HEK293 (cell line): ENCODE measurements around the gene ISOC1.

ENCODE experiments used
- CTCF ChIA-PET: fragments of 350-600 bp; formaldehyde crosslinking; extraction: SDS; loops from one replicate; lab custom pipeline; 2021; ENCODE audit warnings: antibody characterized with exemption; lab: Yijun Ruan, JAX
- POLR2A ChIA-PET: fragments of 300-600 bp; formaldehyde crosslinking; extraction: SDS; loops from one replicate; lab custom pipeline; 2020; ENCODE audit warnings: antibody characterized with exemption, inconsistent platforms; lab: Yijun Ruan, JAX
- H3K27ac ChIP-seq: fragments of 200-500 bp; sonication (Bioruptor generic); 2 replicates; pipeline ENCODE4 v1.5.1; 2014; ENCODE audit warnings: low read depth, low read length, control low read depth, inconsistent platforms; ENCODE audit errors: extremely low read depth
- H3K36me3 ChIP-seq, 2 experiments: fragments of 200-500 bp in 1 of 2; sonication (Bioruptor generic) in 1 of 2; 1 replicate in 1 of 2; 2 replicates in 1 of 2; pipeline ENCODE4 v1.5.1; 2014 to 2017; ENCODE audit warnings: inconsistent platforms in 2 of 2, low read length in 2 of 2; ENCODE audit not compliant: control insufficient read depth in 2 of 2, insufficient read depth in 1 of 2
- H3K4me1 ChIP-seq: fragments of 200-500 bp; sonication (Bioruptor generic); 2 replicates; pipeline ENCODE4 v1.5.1; 2014; ENCODE audit warnings: mild to moderate bottlenecking, low read length, inconsistent platforms; ENCODE audit not compliant: control insufficient read depth, insufficient read depth
- H3K4me3 ChIP-seq: 2 replicates; pipeline ENCODE4 v1.5.1; 2011; ENCODE audit warnings: low read depth, mild to moderate bottlenecking, control low read depth, low read length, moderate library complexity
- H3K9me3 ChIP-seq: fragments of 200-500 bp; sonication (Bioruptor generic); 2 replicates; pipeline ENCODE4 v1.5.1; 2014; ENCODE audit warnings: low read depth, low read length, inconsistent platforms; ENCODE audit not compliant: control insufficient read depth, insufficient read depth
- KLF1 ChIP-seq: fragments of 450-650 bp; formaldehyde crosslinking; IDR thresholded peaks from 2 replicates; pipeline ENCODE4 v1.5.1; 2016; ENCODE audit warnings: missing biosample characterization, missing genetic modification characterization
- KLF10 ChIP-seq: fragments of 450-650 bp; IDR thresholded peaks from 2 replicates; pipeline ENCODE4 v1.5.1; 2018; ENCODE audit warnings: missing biosample characterization, mild to moderate bottlenecking, missing genetic modification characterization
- PRDM6 ChIP-seq: fragments of 450-650 bp; formaldehyde crosslinking; IDR thresholded peaks from 2 replicates; pipeline ENCODE4 v1.5.1; 2017; ENCODE audit warnings: missing biosample characterization, missing genetic modification characterization
- REST ChIP-seq: fragments of 450-650 bp; formaldehyde crosslinking; IDR thresholded peaks from 2 replicates; pipeline ENCODE4 v1.5.1; 2016; ENCODE audit warnings: missing biosample characterization, missing genetic modification characterization
- SCRT1 ChIP-seq: fragments of 450-650 bp; formaldehyde crosslinking; IDR thresholded peaks from 2 replicates; pipeline ENCODE4 v1.5.1; 2016; ENCODE audit warnings: missing biosample characterization, missing genetic modification characterization, borderline replicate concordance
- TSHZ1 ChIP-seq: fragments of 450-650 bp; formaldehyde crosslinking; IDR thresholded peaks from 2 replicates; pipeline ENCODE4 v1.5.1; 2016; ENCODE audit warnings: missing biosample characterization, missing genetic modification characterization, borderline replicate concordance
- ZBTB21 ChIP-seq: fragments of 450-650 bp; formaldehyde crosslinking; IDR thresholded peaks from 2 replicates; pipeline ENCODE4 v1.5.1; 2017; ENCODE audit warnings: missing biosample characterization, missing genetic modification characterization
- ZBTB49 ChIP-seq: fragments of 450-650 bp; formaldehyde crosslinking; IDR thresholded peaks from 2 replicates; pipeline ENCODE4 v1.5.1; 2016; ENCODE audit warnings: missing biosample characterization, missing genetic modification characterization, low read depth
- ZBTB8A ChIP-seq: fragments of 450-650 bp; formaldehyde crosslinking; IDR thresholded peaks from 2 replicates; pipeline ENCODE4 v1.5.1; 2016; ENCODE audit warnings: missing biosample characterization, missing genetic modification characterization
- ZNF112 ChIP-seq: fragments of 450-650 bp; formaldehyde crosslinking; IDR thresholded peaks from 2 replicates; pipeline ENCODE4 v1.5.0; 2017; ENCODE audit warnings: missing biosample characterization, missing genetic modification characterization
- ZNF146 ChIP-seq: fragments of 450-650 bp; formaldehyde crosslinking; IDR thresholded peaks from 2 replicates; pipeline ENCODE4 v1.5.1; 2016; ENCODE audit warnings: missing biosample characterization, missing genetic modification characterization
- ZNF223 ChIP-seq: fragments of 450-650 bp; formaldehyde crosslinking; IDR thresholded peaks from 2 replicates; pipeline ENCODE4 v1.5.1; 2016; ENCODE audit warnings: missing biosample characterization, missing genetic modification characterization
- ZNF24 ChIP-seq: fragments of 450-650 bp; formaldehyde crosslinking; IDR thresholded peaks from 2 replicates; pipeline ENCODE4 v1.5.1; 2016; ENCODE audit warnings: missing biosample characterization, missing genetic modification characterization
- ZNF248 ChIP-seq: fragments of 450-650 bp; formaldehyde crosslinking; IDR thresholded peaks from 2 replicates; pipeline ENCODE4 v1.5.1; 2017; ENCODE audit warnings: missing biosample characterization, missing genetic modification characterization
- ZNF354C ChIP-seq: fragments of 450-650 bp; formaldehyde crosslinking; IDR thresholded peaks from 2 replicates; pipeline ENCODE4 v1.5.1; 2016; ENCODE audit warnings: missing biosample characterization, missing genetic modification characterization, low read depth, borderline replicate concordance
- ZNF473 ChIP-seq: fragments of 450-650 bp; formaldehyde crosslinking; IDR thresholded peaks from 2 replicates; pipeline ENCODE4 v1.5.1; 2017; ENCODE audit warnings: missing biosample characterization, missing genetic modification characterization
- ZNF501 ChIP-seq: fragments of 450-650 bp; formaldehyde crosslinking; IDR thresholded peaks from 2 replicates; pipeline ENCODE4 v1.5.1; 2016; ENCODE audit warnings: missing biosample characterization, missing genetic modification characterization
- ZNF549 ChIP-seq: fragments of 450-650 bp; IDR thresholded peaks from 2 replicates; pipeline ENCODE4 v1.5.1; 2018; ENCODE audit warnings: missing biosample characterization, missing genetic modification characterization, mild to moderate bottlenecking, inconsistent platforms, moderate library complexity
- ZNF555 ChIP-seq: fragments of 450-650 bp; formaldehyde crosslinking; conservative IDR thresholded peaks from 2 replicates; pipeline ENCODE4 v1.5.1; 2017; ENCODE audit warnings: missing biosample characterization, mild to moderate bottlenecking, missing genetic modification characterization, inconsistent platforms
- ZNF747 ChIP-seq: fragments of 450-650 bp; formaldehyde crosslinking; IDR thresholded peaks from 2 replicates; pipeline ENCODE4 v1.5.1; 2016; ENCODE audit warnings: missing biosample characterization, missing genetic modification characterization
- ZSCAN23 ChIP-seq: fragments of 450-650 bp; formaldehyde crosslinking; IDR thresholded peaks from 2 replicates; pipeline ENCODE4 v1.5.1; 2016; ENCODE audit warnings: missing biosample characterization, missing genetic modification characterization

Gene ISOC1

GRCh38 chr5:129111351-129111750 is 16.8 kb downstream of the ISOC1 start:
- H3K27ac ChIP-seq = no peak overlapping the region
- H3K4me3 ChIP-seq = no peak overlapping the region
- no peaks in the 10 kb centered on the region for H3K9me3 ChIP-seq
- peaks cover 4 to 42% of the 10 kb centered on the region in 2 experiments for H3K36me3 ChIP-seq
- no peaks in the 10 kb centered on the region for H3K4me1 ChIP-seq
- CTCF ChIA-PET = interaction anchor here (0.5 to 1.6 kb wide), 4 partner anchors 15 to 741 kb away, joined by 3 to 7 read pairs (median 4); no protein-coding TSS in a partner anchor
- POLR2A ChIA-PET = no interaction called here
- no peak for TF ChIP-seq ZNF24 (tag by site-specific recombination)
- no peak for TF ChIP-seq ZBTB8A (tag by site-specific recombination)
- TF ChIP-seq ZNF248 (tag by site-specific recombination) = no peak
- TF ChIP-seq, all 188 proteins: peak for 0

GRCh38 chr5:129112295-129112694 is 17.7 kb downstream of the ISOC1 start:
- TF ChIP-seq ZBTB49 (tag by site-specific recombination) (no peak), ZNF473 (tag by site-specific recombination) (no peak), ZNF549 (tag by site-specific recombination) (no peak), PRDM6 (no peak), KLF10 (tag by site-specific recombination) (no peak)
- no peaks in the 10 kb centered on the region for H3K4me1 ChIP-seq
- CTCF ChIA-PET = interaction anchor here (0.6 to 1.6 kb wide), 5 partner anchors 13 to 1379 kb away, joined by 3 to 4 read pairs (median 3); no protein-coding TSS in a partner anchor
- H3K36me3 ChIP-seq = peaks cover 4 to 32% of the 10 kb centered on the region in 2 experiments; a peak in 2 of 3 replicates
- no peak overlapping the region for H3K4me3 ChIP-seq
- H3K27ac ChIP-seq = no peak overlapping the region
- POLR2A ChIA-PET = no interaction called here
- no peaks in the 10 kb centered on the region for H3K9me3 ChIP-seq

- Histone ChIP-seq H3K4me1 (0 out of 2 replicates have a peak, but pooled peaks cover 3% of the 10 kb centered on the region), H3K4me3 (no peak overlapping the region), H3K27ac (no peak overlapping the region), H3K9me3 (no peaks in the 10 kb centered on the region), H3K36me3 (peaks cover 0 to 24% of the 10 kb centered on the region in 2 experiments; a peak in 1 of 3 replicates)
- ChIA-PET POLR2A (no interaction called here), CTCF (no interaction called here)
- TF ChIP-seq TSHZ1 (tag by site-specific recombination) (no peak), ZNF223 (no peak), ZNF501 (tag by site-specific recombination) (no peak), ZNF146 (tag by site-specific recombination) (no peak), REST (tag by site-specific recombination) (no peak), ZNF112 (tag by site-specific recombination) (no peak), KLF1 (tag by site-specific recombination) (no peak), ZBTB21 (tag by site-specific recombination) (no peak), SCRT1 (no peak), ZSCAN23 (tag by site-specific recombination) (no peak), ZNF747 (tag by site-specific recombination) (no peak), ZNF354C (tag by site-specific recombination) (no peak), ZNF555 (no peak)
Measured at GRCh38 chr5:129113867-129114266, 19.3 kb downstream of the ISOC1 start.
